Endometrial microvascular endothelial cells (primary cell): Measurements from ENCODE around the gene GATA6. TPM values are rescaled to one million over a fixed set of nuclear protein-coding genes. Genes with fewer than 3 reads are reported as not detected.

Source experiments
- in situ Hi-C: cut with HindIII; loops from 2 replicates; pipeline ENCODE4 v1.10.0; 2017; ENCODE audit warnings: low sequenced_read_pairs, low pct_unique_long_range_greater_than_20kb; ENCODE audit errors: inconsistent ontology term
- total RNA-seq: library from RNA; depleted of rRNA; stranded (reverse); fragments of >200 nt; gene quantifications from one replicate; pipeline ENCODE4 v1.2.3, GENCODE V29; 2015; ENCODE audit errors: inconsistent ontology term

GATA6 gene
- total RNA-seq, 1 donor from 2014 or later, result 5.3 TPM

GRCh38 chr18:22176420-22177326, 7.3 kb downstream of the GATA6 start:
- in situ Hi-C loops, result loop anchor here (10.0 to 25.0 kb wide), 3 partner anchors 111 to 511 kb away; no protein-coding TSS in a partner anchor

GRCh38 chr18:22177327-22177871, 8.0 kb downstream of the GATA6 start:
- in situ Hi-C loops, result loop anchor here (10.0 to 25.0 kb wide), 3 partner anchors 110 to 510 kb away; no protein-coding TSS in a partner anchor

GRCh38 chr18:22179174-22179573, 9.8 kb downstream of the GATA6 start:
- in situ Hi-C loops, result loop anchor here (10.0 to 25.0 kb wide), 3 partner anchors 108 to 508 kb away; no protein-coding TSS in a partner anchor

GRCh38 chr18:22179631-22180030, 10.2 kb downstream of the GATA6 start:
- in situ Hi-C loops, result loop anchor here (5.0 to 25.0 kb wide), 4 partner anchors 108 to 508 kb away; no protein-coding TSS in a partner anchor

GRCh38 chr18:22180722-22181121, 11.3 kb downstream of the GATA6 start:
- in situ Hi-C loops, result loop anchor here (5.0 to 25.0 kb wide), 3 partner anchors 107 to 507 kb away; no protein-coding TSS in a partner anchor

- in situ Hi-C loops, result loop anchor here (5.0 to 25.0 kb wide), 3 partner anchors 104 to 504 kb away; no protein-coding TSS in a partner anchor
These were observed 13.7 kb downstream of the GATA6 start for GRCh38 chr18:22182884-22183697.

GRCh38 chr18:22183698-22184170, 14.3 kb downstream of the GATA6 start:
- in situ Hi-C loops, result loop anchor here (5.0 to 25.0 kb wide), 3 partner anchors 104 to 504 kb away; no protein-coding TSS in a partner anchor

GRCh38 chr18:22184573-22184972, 15.2 kb downstream of the GATA6 start:
- in situ Hi-C loops, result loop anchor here (5.0 to 25.0 kb wide), 3 partner anchors 103 to 503 kb away; no protein-coding TSS in a partner anchor

GRCh38 chr18:22185273-22185672, 15.9 kb downstream of the GATA6 start:
- in situ Hi-C loops, result loop anchor here (25.0 kb wide), 2 partner anchors 102 to 502 kb away; no protein-coding TSS in a partner anchor

- in situ Hi-C loops, result loop anchor here (25.0 kb wide), 2 partner anchors 101 to 501 kb away; no protein-coding TSS in a partner anchor
These were observed 16.5 kb downstream of the GATA6 start for GRCh38 chr18:22185771-22186386.

GRCh38 chr18:22186484-22186971, 17.1 kb downstream of the GATA6 start:
- in situ Hi-C loops, result loop anchor here (25.0 kb wide), 2 partner anchors 101 to 501 kb away; no protein-coding TSS in a partner anchor

- in situ Hi-C loops, result loop anchor here (25.0 kb wide), 2 partner anchors 99 to 499 kb away; no protein-coding TSS in a partner anchor
These were observed 19.3 kb downstream of the GATA6 start for GRCh38 chr18:22188559-22189267.

GRCh38 chr18:22189449-22190166, 20.2 kb downstream of the GATA6 start:
- in situ Hi-C loops, result loop anchor here (25.0 kb wide), 2 partner anchors 98 to 498 kb away; no protein-coding TSS in a partner anchor

- in situ Hi-C loops, result loop anchor here (25.0 kb wide), 2 partner anchors 96 to 496 kb away; no protein-coding TSS in a partner anchor
These were observed 21.9 kb downstream of the GATA6 start for GRCh38 chr18:22191346-22191695.

- in situ Hi-C loops, result loop anchor here (25.0 kb wide), 2 partner anchors 95 to 495 kb away; no protein-coding TSS in a partner anchor
These were observed 22.5 kb downstream of the GATA6 start for GRCh38 chr18:22191923-22192322.

- in situ Hi-C loops, result loop anchor here (25.0 kb wide), 2 partner anchors 94 to 494 kb away; no protein-coding TSS in a partner anchor
These were observed 24.1 kb downstream of the GATA6 start for GRCh38 chr18:22193466-22193865.
